GM18858 (cell line): Measurements from ENCODE around the gene EVPL.
A peak's percentile ranks its signal among the peaks of the same experiment; 100 is the strongest.

Experiments
- ATAC-seq: cut with Tn5 transposase; IDR thresholded peaks from one replicate; pipeline ENCODE4 v1.9.1; 2021; ENCODE audit not compliant: unreplicated experiment

EVPL gene

DNA sequence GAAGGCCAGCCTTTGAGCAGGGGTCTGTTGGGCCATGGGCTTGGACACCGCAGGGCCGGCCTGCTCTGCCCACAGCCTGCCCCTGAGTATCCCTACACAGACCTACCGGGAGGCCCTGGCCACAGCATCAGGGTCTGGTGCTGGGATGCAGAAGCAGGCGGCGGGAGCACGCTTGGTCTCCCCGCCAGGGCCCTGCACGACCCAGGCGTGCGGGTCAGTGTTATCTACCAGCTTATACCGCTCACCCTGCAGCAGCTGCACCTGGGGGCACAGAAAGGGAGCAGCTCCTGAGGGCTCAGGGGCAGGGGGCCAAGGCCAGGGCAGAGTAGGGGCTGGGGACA, 8.8 kb downstream of the EVPL start:
- no peak for ATAC-seq

DNA sequence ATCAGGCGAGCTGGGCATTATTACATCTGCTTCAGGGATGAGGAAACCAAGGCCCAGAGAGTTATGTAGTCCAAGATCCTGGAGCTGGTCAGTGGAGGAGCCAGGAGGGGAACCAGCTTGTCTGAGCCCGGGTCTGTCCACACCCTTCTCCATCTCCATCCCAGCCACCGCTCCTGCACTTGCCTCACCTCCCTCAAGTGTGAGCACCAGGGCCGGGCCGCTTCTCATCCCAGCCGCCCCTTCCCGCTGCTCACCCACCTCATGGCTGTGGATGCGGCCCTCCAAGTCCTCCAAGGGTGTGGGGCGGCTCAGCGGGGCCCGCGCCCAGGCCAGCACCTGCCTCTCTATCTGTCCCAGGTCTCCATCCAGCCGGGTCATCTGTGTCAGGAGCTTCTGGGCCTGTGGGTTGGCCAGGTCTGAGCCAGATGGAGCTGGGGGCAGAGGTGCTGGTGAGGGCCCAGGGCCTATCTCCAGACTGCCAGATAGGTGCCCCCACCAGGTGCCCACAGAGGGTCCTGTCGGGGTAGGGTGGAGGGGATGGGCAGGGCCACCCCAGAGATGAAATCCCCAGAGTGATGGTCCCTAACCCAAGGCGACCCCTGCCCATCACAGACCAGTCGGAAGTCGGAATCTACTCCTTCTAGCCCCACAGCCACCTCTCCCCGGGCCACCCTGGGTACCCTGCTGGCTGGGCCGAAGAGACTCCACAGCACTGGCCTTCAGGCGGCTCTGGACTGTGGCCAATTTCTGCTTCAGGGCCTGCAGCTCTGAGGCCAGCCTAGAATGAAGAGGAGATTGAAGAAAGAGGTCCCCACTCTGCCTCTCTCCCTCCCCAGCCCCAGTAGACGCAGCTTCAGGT, 9.4 kb downstream of the EVPL start:
- ATAC-seq: no peak

DNA sequence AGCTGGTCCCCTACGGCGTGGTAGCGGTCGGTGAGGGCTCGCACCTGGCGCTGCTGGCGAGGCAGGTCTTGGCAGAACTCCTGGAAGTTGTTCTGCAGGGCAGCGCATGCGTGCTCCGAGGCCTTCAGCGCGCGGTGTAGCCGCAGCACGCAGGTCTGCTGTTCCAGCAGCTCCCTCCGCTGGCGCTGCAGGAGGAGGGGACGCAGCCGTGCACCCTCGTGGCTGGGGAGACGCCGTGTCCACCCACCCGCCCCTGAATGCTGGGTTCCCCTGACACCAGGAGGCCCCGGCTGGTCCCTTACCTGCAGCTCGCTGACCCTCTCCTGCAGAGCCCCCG, 12.2 kb downstream of the EVPL start:
- ATAC-seq: no peak

DNA sequence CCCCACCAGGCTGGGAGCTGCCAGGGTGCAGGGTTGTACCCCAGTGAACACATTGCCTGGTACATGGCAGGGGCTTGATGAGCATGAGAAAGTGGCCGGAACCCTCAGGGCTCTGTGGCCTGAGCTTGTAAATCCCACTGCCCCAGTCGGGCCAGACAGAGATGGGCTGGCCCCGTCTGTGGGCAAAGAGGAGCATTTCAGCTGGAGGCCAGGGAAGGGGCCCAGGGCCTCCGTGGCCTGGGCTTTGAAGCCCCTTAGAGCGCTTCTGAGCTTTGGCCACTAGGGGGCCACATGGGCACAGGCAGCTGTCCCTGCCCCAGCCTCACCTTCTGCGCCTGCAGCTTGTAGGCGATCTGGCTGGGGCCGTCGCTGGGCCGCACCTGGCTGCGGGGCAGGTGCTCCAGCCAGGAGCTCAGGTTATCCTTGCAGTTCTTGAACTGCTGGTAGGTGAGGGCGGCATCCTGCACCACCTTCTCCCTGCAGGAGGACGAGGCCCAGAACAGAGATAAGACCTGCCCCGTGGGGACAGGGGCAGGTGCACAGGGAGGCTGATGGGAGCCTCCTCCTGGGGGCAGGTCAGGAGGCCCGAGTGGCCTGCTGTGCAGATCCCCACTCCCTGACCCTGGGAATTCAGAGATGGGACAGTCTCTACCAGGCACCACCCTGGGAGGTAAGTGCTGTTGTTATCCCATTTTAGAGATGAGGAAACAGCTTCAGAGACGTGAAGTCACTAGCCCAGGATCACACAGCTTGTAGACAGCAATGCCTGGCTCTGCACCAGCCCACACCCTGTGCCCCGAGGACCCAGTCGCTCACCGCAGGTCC, 12.8 kb downstream of the EVPL start:
- peak; percentile 46 for ATAC-seq

DNA sequence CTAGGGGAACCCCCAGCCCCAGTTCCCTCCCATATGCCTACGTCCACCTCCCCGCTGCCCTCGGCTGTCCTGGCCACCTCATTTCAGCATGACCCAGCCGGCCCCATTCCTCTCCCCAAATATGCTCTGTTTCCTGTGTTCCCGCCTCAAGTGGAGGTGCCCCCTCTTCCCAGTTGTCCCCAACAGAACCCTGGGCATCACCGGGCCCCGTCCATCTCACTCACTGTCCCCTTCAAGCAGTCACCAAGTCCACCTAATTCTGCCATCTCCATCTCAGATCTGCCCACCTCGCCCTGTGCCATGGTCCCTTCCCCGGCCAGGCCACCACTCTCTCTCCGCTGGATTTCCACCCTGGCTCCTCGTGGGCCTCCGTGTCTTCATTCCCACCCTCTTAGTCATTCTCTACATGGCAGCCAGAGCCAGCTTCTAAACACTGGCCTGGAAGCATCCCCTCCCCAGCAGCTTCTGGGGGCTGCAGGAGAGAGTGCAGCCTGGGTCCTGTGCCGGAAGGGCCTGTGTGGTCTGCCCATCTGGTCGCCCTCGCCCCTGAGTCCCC, 13.7 kb downstream of the EVPL start:
- ATAC-seq: no peak

DNA sequence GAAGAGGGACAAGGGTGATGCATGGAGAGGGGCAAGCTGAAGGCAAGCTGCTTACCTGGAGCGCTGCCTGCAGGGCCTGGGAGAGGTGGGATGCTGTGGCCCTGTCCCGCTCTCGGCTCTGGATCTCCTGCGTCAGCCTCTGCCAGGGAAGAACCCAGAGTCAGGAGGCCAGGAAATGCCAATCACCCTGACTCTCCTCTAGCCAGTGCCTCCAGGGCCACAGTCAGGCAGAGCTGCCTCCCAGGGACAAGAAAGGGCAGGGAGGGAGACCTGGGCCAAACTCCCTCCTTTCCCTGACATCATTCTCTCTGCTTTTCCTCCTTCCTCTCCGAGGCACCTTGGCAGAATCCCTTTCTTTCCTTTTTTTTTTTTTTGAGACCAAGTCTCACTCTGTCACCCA, 15.2 kb downstream of the EVPL start:
- no peak for ATAC-seq

DNA sequence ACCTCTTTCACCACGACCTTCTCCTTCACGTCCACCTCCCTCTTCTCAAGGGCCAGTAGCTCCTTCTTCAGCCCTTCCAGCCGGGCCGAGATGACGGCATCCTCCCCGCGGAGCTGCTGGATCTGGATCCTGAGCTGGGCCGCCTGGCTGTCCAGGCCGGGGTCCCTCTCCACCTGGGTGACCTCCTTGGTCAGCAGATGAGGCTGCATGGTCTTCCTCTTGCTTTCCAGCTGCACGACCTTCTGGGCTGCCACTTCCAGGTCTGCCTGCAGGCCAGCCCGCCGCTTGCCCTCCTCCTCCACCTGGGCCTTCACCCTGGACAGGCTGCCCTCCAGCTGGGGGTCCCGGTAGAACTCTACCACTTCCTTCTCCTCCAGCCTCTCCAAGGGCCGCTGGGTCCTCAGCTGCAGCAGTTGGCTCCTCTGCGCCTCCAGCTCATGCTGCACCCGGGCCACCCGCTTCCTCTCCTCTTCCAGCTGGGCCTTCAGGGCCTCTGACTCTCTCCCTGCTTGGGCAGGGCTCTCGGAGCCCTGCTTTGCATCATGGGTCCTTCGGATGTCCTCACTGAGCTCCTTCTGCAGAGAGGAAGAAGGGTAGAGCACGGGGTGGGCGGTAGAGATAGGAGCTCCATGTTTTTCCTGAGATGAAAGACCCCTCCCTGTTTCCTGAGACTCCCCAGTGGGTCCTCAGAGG, 17.0 kb downstream of the EVPL start:
- ATAC-seq: no peak

DNA sequence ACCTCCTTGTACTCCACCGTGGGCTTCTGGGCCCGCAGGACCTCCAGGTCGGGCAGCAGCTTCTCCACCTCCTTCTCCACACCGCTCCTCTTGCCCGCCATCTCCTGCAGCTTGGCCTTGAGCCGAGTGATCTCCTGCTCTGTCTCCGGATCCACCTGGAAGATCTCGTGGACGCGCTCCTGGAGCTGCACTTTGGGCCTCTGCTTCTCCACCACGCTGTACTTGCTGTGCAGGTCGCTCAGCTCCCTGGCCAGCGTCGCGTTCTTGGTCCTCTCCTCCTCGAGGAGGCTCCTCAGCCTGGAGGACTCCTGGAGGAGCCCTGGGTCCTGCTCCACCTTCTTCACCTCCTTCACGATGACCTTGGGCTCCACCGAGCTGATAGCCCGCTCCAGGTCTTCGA, 17.7 kb downstream of the EVPL start:
- ATAC-seq: no peak

DNA sequence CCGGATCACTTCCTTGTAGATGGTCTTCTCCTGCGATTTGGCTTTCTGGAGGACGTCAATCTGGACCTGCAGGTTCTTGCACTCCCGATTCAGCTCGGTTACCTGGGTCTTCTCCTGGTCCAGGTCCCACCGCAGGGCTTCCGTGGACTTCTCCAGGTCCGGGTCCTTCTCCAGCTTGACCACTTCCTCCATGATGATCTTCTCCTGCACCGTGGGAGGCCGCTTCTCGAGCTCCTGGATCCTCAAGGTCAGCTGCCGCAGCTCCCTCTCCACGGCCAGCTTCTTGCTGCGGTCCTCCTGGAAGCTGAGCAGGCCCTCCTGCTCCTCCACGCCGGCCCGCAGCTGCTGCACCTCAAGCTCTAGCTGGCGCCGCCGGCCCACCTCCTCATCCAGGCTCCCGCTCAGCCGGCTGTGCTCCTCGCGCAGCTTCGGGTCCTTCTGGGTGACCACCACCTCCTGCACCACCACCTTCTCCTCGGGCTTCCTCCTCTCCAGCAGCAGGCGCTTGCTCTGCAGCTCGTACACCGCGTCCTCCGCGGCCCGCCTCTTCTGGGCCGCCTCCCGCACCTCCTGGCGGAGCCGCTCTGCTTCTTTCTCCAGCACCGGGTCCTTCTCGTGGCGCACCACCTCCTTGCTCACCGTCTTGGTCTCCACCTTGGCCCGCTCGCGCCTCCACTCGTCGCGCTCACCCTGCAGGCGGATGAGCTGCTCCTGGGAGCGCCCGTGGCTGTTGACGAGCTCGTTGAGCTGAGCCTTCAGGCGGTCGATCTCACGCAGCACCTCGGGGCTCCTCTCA, 18.3 kb downstream of the EVPL start:
- ATAC-seq: no peak

DNA sequence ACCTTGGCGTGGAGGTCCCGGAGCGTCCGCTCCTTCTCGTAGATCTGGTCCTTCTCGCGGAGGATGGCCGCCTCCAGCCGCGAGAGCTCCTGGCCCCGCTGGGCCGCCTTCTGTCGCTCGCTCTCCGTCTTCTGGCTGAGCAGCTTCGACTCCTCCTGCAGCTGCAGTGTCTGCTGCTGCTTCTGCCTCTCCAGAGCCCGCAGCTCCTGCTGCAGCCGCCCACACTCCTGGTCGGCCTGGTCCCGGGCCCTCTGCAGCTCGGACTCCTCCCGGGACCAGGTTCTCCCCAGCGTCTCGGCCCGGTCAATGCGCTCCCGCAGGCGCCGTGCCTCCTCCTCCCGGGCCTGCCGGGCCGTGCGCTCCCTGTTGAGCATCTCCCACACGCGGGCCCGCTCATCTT, 18.9 kb downstream of the EVPL start:
- ATAC-seq: no peak

DNA sequence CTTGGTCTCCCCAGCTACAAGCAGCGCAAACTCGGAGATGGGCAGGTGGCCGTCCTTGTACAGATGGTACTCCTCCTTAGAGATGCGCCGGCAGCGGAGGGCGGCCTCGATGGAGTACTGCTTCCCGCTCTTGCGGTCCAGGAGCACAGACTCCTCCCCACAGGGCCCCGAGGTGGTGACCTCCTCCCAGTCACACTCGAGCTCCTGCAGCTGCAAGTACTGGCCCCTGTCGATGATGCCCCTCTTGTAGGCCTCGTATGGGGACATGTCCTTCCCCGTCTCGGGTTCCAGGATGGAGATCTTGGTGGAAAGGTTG, 19.3 kb downstream of the EVPL start:
- no peak for ATAC-seq

DNA sequence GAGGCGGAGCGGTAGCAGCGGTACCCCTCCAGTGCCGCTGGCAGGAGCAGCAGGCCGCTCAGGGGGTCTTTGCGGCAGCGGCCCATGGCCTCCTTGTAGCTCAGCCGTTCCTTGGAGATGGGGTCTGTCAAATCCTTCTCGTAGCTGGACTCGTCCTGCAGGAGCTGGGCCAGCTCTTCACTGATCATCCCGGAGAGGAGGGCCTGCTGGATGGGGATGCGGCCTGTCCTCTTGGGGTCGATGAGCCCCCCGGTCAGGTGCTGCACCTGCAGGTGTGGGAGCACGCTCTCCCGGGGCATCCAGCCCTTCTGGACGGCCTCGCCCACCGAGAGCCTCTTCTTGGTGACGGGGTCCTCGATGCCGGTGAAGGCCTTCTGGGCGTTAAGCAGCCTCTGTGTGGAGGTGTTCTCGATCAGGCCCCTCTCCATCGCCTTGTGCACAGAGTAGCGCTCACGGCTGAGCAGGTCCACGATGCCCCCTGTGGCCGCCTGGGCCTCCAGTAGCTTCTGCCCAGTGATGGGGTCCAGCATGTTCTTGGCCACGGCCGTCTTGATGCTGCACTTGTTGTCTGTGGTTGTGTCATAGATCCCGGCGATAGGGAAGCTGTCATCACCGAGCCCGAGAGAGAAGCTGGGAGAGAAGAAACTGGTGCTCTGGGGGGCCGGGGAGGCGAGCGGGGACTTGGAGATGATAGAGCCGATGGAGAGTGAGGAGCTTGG, 19.8 kb downstream of the EVPL start:
- no peak for ATAC-seq

DNA sequence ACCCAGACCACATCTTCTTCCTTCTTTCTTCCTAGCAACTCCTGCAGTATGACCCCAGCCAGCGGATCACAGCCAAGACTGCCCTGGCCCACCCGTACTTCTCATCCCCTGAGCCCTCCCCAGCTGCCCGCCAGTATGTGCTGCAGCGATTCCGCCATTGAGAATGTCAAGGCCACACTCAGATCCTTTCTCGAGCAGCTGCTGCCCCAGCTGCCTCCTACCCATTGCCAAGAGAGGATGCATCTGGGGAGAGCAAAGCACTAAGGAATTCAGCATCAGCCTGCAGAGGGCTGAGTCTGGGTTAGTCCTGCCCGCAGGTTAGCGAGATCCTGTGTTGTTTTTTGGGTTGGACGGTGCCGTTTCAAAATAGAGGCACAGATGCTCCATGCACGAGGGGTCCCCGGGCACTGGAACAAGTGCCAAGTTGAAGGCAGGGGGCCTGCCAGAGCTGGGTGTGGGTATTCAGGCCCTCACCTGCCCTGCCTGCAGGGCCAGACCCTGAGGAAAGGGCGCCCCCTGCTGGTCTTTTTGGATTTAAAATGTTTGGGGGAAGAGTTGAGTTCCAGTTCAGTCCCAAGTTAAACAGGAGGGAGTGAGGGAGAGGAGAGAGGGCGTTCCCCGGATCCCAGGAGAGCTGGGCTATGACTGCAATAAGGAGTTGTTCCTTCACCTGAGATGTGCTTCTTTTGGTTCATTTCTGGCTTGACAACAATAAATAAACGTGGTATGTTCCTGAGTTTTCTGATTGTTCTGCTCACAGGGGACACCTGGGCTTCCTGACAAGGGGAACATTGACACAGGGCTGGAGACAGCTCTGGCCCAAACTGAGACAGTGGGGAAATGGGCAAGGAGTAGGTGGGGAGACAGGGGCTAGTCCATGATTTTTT, 21.6 kb downstream of the EVPL start:
- ATAC-seq: no peak

DNA sequence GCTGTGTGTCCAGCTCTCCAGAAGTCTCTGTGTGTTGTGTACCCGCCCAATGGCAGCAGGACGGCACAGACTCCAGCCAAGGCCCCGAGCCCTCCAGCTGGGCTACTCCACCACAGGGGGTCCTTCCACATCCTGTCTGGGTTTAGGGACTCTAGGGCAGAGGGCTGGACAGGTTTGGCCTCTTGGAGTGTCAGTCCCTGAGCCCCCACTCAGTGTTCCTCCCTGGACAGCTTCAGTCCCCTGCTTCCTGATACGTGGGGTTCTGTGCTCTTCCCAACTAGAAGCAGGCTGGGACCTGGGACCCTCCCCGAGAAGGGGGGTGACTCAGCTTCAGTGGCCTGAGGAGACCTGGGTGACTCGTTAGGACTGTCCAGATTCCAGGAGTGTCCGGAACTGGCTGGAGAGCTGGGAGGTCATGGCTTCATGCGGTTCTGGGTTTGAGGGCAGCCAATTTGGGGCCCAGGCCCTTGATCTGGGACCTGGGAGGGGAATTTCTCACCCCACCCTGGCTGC, 22.3 kb downstream of the EVPL start:
- ATAC-seq: no peak

DNA sequence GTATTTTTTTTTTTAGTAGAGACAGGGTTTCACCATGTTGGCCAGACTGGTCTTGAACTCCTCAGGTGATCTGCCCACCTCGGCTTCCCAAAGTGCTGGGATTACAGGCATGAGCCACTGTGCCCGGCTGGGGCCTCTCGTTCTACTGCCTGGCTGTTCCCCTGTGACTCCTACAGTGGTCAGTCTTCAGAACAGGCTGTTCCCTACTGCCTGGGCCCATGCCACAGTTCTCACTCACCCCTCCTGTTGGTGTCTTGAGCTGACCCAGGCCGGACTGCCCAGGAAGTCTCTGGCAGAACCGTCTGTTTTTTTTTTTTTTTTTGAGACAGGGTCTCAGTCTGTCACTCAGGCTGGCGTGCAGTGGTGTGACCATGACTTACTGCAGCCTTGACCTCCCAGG, 23.2 kb downstream of the EVPL start:
- no peak for ATAC-seq

DNA sequence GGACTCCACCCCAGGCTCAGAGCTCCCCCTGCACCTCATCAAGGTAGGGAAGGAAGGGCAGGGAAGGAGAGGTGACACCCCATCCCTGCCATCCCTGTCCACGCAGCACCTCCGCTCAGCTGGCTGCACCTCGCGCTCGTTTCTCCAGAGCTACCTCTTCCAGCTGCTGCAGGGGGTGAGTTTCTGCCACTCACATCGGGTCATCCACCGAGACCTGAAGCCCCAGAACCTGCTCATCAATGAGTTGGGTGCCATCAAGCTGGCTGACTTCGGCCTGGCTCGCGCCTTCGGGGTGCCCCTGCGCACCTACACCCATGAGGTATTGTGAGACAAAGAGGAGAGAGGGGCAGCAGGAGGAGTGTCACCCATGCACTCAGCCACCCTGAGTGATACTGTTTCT, 25.0 kb downstream of the EVPL start:
- no peak for ATAC-seq

DNA sequence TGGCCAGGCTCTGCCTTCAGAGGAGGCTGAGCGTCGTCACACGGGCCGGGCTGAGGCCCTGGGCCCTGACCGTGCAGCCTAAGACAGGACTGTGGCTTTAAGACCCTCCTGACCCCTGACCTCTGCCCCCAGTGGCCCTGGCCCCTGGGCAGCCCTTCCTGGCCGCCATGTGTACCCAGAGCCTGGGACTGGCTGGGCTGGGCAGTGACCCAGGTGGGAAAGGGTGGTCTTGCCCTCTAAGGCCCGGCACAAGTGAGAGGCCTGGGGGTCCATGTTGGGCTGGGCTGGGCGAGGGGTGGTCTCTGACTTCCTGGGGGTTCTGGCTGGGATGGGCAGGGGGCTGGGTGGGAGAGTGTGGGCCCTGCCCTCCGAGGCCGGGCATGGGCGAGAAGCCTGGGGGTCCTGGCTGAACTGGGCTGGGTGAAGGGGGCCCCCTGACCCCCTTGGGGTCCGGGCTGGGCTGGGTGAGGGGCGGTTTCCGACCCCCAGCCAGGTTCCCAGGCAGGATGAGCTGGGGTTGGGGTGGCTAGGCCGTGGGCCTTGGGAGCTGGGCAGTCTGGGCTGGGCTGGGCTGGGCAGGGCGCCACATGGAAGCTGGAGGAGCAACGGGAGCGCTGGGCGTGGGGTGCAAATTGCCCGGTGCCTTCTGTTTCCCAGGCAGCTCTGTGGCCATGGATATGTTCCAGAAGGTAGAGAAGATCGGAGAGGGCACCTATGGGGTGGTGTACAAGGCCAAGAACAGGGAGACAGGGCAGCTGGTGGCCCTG, 26.2 kb downstream of the EVPL start, which contains the start of gene CDK3:
Gene CDK3, plus strand, starts transcription at position 101 of the 767 bp plus-strand sequence. Its CDS starts 571 bp downstream, at position 672.
- no peak for ATAC-seq

DNA sequence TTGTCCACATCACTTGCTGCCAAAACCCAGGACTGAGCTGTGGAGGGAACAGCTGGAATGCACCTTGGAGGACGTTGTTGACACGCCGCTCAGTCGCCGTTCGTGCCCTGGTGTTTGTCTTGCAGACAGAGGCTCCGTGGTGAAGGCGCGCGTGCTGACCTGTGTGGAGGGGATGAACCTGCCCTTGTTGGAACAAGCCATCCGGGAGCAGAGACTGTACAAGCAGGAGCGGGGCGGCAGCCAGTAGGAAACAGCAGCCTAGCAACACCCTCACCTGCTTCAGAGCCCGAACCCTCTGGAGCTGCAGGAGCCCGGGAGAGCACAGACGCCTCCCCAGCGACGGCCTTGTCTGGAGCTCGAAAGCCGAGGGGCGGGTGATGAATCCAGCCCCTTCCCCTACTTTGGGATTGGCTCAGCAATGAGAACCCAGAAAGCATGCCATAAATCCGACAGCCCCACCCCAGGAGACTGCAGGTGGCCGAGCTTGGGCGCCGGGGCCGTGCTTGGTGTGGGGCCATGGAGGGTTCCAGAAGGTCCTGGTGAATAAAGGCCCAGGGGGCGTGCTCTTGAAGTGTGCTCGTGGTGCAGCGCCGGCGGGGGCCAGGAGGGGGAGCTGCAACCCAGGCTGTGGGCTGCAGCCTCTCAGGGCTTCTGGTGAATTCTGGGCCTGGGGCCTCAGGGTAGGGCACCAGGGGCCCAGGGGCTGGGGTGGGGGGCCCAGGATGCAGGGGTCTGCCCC, 26.9 kb downstream of the EVPL start:
- no peak for ATAC-seq
